ENCODE results near the gene MAPKAP1.

DNA sequence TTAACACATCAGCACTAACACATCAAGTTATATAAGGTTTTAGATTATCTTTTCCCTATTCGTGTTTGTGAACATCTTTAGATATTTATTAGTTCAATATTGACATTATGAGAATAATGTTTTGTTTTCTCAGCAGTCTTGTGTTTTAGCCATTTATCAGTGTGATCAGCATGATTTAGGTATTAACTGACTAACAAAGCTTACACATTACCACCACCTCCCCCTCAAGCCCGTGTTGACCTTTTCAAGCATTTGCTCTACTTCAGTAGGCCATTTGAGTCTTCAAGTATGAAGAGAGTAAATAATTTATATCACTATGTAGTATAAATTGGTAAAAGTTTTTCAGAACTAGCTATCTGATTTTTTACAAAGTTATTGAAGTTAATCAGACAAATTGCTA lies 47.1 kb upstream of the MAPKAP1 start:
- no peak for TF ChIP-seq CTCF (IDR thresholded peaks at IDR 0.05; ENCODE audit: low read depth, low read length)
- no peak for TF ChIP-seq POLR2A (IDR thresholded peaks at IDR 0.05; ENCODE audit: extremely low read depth, insufficient read length)
- TF ChIP-seq MAX (IDR thresholded peaks at IDR 0.05; ENCODE audit: low read depth, low read length): no peak

All from NB4 (cell line).